Effector CD8-positive, alpha-beta T cell (primary cell): ENCODE measurements around the gene PPP6R1.

Source experiments
- DNase-seq: peaks from one replicate; lab custom pipeline; 2025; lab: John Stamatoyannopoulos, UW

PPP6R1 gene

DNA sequence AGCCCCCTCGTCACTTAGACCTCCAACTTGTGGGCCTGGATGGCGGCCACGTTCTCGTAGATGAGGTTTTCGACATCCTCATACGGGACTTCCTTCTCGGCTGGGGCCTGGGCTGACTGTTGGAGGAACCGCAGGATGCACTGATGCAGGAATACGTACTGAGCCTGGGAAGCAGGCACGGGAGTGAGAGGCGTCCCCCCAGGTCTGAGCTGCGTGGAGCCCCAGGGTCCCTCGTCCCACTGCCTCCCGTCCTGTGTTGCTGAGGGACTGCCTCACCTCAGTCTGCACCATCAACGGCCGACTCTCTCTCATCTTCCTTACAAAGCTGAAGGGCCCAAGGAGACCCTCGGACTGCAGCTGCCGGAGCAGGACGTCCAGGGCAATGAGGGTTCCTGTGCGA, 77.1 kb downstream of the PPP6R1 start:
- no peak for DNase-seq
